OCI-LY1 (cell line): ENCODE data around the gene KLHL6.
"Not testable (repeated sequence)": the region's sequence is repeated elsewhere in the genome, so short reads cannot be mapped to it uniquely, and the experiment has no call there.

ENCODE experiments used
- H2AFZ ChIP-seq: fragments of 200-600 bp; sonication (generic), shearing (Covaris generic); 2 replicates; pipeline ENCODE4 v1.6.0; 2014; ENCODE audit warnings: antibody characterized with exemption, mild to moderate bottlenecking, low read length
- H3F3A ChIP-seq: fragments of 200-600 bp; sonication (generic), shearing (Covaris generic); 2 replicates; pipeline ENCODE4 v1.6.0; 2014; ENCODE audit warnings: mild to moderate bottlenecking, antibody characterized with exemption, low read length, moderate library complexity; ENCODE audit not compliant: insufficient read depth
- H3K27ac ChIP-seq: fragments of 200-600 bp; sonication (generic); 2 replicates; pipeline ENCODE4 v1.5.1; 2014; ENCODE audit warnings: low read length, mixed run types, mild to moderate bottlenecking, low read depth; ENCODE audit not compliant: poor library complexity, severe bottlenecking
- H3K27me3 ChIP-seq: fragments of 200-600 bp; sonication (generic); 2 replicates; pipeline ENCODE4 v1.6.0; 2014; ENCODE audit warnings: antibody characterized with exemption, mild to moderate bottlenecking, low read length, moderate library complexity; ENCODE audit not compliant: insufficient read depth
- H3K36me3 ChIP-seq: fragments of 200-600 bp; sonication (generic); 2 replicates; pipeline ENCODE4 v1.6.1; 2014; ENCODE audit warnings: mild to moderate bottlenecking, antibody characterized with exemption, low read length, moderate library complexity, mixed read lengths; ENCODE audit not compliant: insufficient read depth
- H3K4me1 ChIP-seq: fragments of 200-600 bp; sonication (generic); 2 replicates; pipeline ENCODE4 v1.5.1; 2014; ENCODE audit warnings: mild to moderate bottlenecking, low read length, moderate library complexity; ENCODE audit not compliant: insufficient read depth, severe bottlenecking
- H3K4me2 ChIP-seq: fragments of 200-600 bp; sonication (generic), shearing (Covaris generic); 2 replicates; pipeline ENCODE4 v1.6.1; 2014; ENCODE audit warnings: low read length
- H3K4me3 ChIP-seq: fragments of 200-600 bp; sonication (generic); 2 replicates; pipeline ENCODE4 v1.5.1; 2014; ENCODE audit warnings: low read length, low read depth, mild to moderate bottlenecking, mixed read lengths; ENCODE audit not compliant: poor library complexity, severe bottlenecking
- H3K79me2 ChIP-seq: fragments of 200-600 bp; shearing (Covaris generic); 2 replicates; pipeline ENCODE4 v1.6.1; 2016; ENCODE audit warnings: mixed run types, low read length, mixed read lengths; ENCODE audit not compliant: insufficient read depth
- H3K9ac ChIP-seq: fragments of 200-600 bp; sonication (generic), shearing (Covaris generic); 2 replicates; pipeline ENCODE4 v1.6.1; 2014; ENCODE audit warnings: mild to moderate bottlenecking, low read length, mixed read lengths
- H3K9me2 ChIP-seq: fragments of 200-600 bp; sonication (generic), shearing (Covaris generic); 2 replicates; pipeline ENCODE4 v1.6.1; 2014; ENCODE audit warnings: low read depth, mild to moderate bottlenecking, low read length, mixed read lengths
- H3K9me3 ChIP-seq: fragments of 200-600 bp; shearing (Covaris generic); 2 replicates; pipeline ENCODE4 v1.6.1; 2014; ENCODE audit warnings: low read length, mixed read lengths
- H4K20me1 ChIP-seq: fragments of 200-600 bp; sonication (generic), shearing (Covaris generic); 2 replicates; pipeline ENCODE4 v1.6.0; 2016; ENCODE audit warnings: mild to moderate bottlenecking, low read length; ENCODE audit not compliant: insufficient read depth
- CTCF ChIP-seq: fragments of 200-600 bp; sonication (generic), shearing (Covaris generic); IDR thresholded peaks from 2 replicates; pipeline ENCODE4 v1.5.1; 2017; ENCODE audit warnings: mild to moderate bottlenecking, antibody characterized with exemption, low read length, moderate library complexity, mixed read lengths
- EZH2 ChIP-seq: fragments of 200-600 bp; sonication (generic), shearing (Covaris generic); IDR thresholded peaks from 2 replicates; pipeline ENCODE4 v1.8.0; 2017; ENCODE audit warnings: borderline replicate concordance, mixed run types, mild to moderate bottlenecking, antibody characterized with exemption, low read length, moderate library complexity, mixed read lengths

KLHL6 gene

DNA sequence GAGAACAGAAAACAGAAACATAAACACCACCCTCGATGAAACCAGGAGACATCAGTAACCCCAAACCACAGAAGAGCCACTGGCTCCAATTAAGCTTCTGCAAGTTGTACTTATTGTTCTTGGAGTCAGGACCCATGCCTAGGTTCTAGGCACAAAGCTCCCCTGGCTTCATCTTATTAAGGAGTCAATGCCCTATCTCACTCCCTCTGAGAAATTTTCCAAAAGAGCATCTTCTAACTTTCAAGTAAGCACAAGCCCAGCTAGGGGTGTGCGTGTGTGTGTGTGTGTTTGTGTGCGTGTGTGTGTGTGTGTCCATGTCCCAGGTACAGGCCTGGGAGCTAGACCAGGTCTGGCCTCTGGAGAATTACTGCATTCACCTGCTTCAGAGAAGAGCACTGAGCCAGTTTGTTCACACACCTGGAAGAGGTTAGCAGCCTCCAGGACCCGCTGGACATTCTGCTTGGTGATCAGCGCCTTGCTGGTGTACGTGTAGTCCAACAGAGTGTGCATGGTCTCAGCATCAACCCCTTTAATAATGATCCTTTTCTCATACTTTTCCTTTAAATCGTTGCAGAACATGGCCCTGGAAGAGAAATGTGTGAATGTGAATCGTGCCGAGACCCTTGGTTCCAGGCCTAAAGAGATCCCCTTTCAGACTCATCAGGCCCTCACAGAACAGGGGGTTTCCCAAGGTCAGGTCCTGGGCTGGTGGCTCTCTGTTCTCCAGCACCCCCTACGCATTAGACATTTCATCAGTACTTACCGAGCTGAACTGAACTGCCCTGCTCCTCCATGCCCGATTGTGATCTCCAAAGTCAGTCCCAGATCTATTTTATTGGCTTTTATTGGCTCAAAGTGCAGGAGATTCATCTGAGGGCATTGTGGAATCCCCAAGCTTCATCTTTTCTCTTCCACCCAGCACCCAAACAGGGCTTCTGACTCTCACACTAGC lies 27.8 kb downstream of the KLHL6 start:
- Histone ChIP-seq H3K9me3 (no peaks in the 10 kb centered on the region), H3F3A (no peaks in the 10 kb centered on the region), H3K4me2 (peak overlapping the region; percentile 41; the same call in 1 of the 2 replicates), H3K36me3 (peaks cover 92% of the 10 kb centered on the region), H2AFZ (no peak overlapping the region), H3K9ac (peak overlapping the region; percentile 39; the same call in 1 of the 2 replicates), H3K27ac (peak overlapping the region; percentile 81), H3K79me2 (peaks cover 53% of the 10 kb centered on the region), H3K4me3 (no peak overlapping the region), H3K9me2 (no peaks in the 10 kb centered on the region), H4K20me1 (no peaks in the 10 kb centered on the region), H3K27me3 (no peaks in the 10 kb centered on the region), H3K4me1 (peaks cover 72% of the 10 kb centered on the region)
- TF ChIP-seq CTCF (no peak), EZH2 (no peak)

- no peak overlapping the region for H3K9ac ChIP-seq
- H3F3A ChIP-seq, result no peaks in the 10 kb centered on the region
- no peaks in the 10 kb centered on the region for H3K9me3 ChIP-seq
- no peak overlapping the region for H3K4me3 ChIP-seq
- peaks cover 45% of the 10 kb centered on the region for H3K79me2 ChIP-seq
- no peaks in the 10 kb centered on the region for H3K9me2 ChIP-seq
- peaks cover 72% of the 10 kb centered on the region for H3K4me1 ChIP-seq
- H3K27ac ChIP-seq, result peak overlapping the region; percentile 81
- H4K20me1 ChIP-seq, result no peaks in the 10 kb centered on the region
- peaks cover 92% of the 10 kb centered on the region for H3K36me3 ChIP-seq
- H3K27me3 ChIP-seq, result no peaks in the 10 kb centered on the region
- no peak overlapping the region for H3K4me2 ChIP-seq
- TF ChIP-seq CTCF (no peak), EZH2 (no peak)
- H2AFZ ChIP-seq, result no peak overlapping the region
Measured at GRCh38 chr3:183526838-183527427, 28.6 kb downstream of the KLHL6 start.

- Histone ChIP-seq H3K79me2 (peaks cover 24% of the 10 kb centered on the region), H3K9me3 (no peaks in the 10 kb centered on the region), H3K36me3 (peaks cover 86% of the 10 kb centered on the region), H3K4me2 (no peak overlapping the region), H3F3A (0 out of 2 replicates have a peak, but pooled peaks cover under 1% of the 10 kb centered on the region), H3K27me3 (no peaks in the 10 kb centered on the region), H3K9me2 (no peaks in the 10 kb centered on the region), H2AFZ (no peak overlapping the region), H3K27ac (peak overlapping the region; percentile 26), H3K9ac (no peak overlapping the region), H3K4me1 (peaks cover 73% of the 10 kb centered on the region), H3K4me3 (no peak overlapping the region), H4K20me1 (no peaks in the 10 kb centered on the region)
- TF ChIP-seq EZH2, result no peak
- TF ChIP-seq CTCF, result no peak
Measured at GRCh38 chr3:183524476-183524875, 31.0 kb downstream of the KLHL6 start.

- H3K4me3 ChIP-seq, H2AFZ ChIP-seq, H3K9me2 ChIP-seq, H3K9me3 ChIP-seq, H3K79me2 ChIP-seq, H4K20me1 ChIP-seq, H3K27me3 ChIP-seq: not testable (repeated sequence)
- peaks cover 70% of the 10 kb centered on the region for H3K36me3 ChIP-seq
- H3F3A ChIP-seq, result peaks cover 16% of the 10 kb centered on the region
- H3K4me1 ChIP-seq, result peaks cover 79% of the 10 kb centered on the region
- peak overlapping the region; percentile 36; the same call in 1 of the 2 replicates for H3K9ac ChIP-seq
- peak overlapping the region; percentile 52 for H3K4me2 ChIP-seq
- peak overlapping the region; percentile 99 for H3K27ac ChIP-seq
Measured at GRCh38 chr3:183520741-183521556, 34.6 kb downstream of the KLHL6 start.
